Brain microvascular endothelial cell (primary cell): ENCODE results near the gene COG5.

Source experiments
- DNase-seq: peaks from one replicate; pipeline ENCODE4 v3.0.0-alpha.2; 2020
- H3K27ac ChIP-seq: fragments of 250-450 bp; sonication (Bioruptor Pico); 2 replicates; pipeline ENCODE4 v1.5.1; 2020; ENCODE audit warnings: mild to moderate bottlenecking, moderate library complexity
- H3K27me3 ChIP-seq: fragments of 250-450 bp; sonication (Bioruptor Pico); replicated peaks from 2 replicates; pipeline ENCODE4 v1.5.1; 2020; ENCODE audit warnings: mild to moderate bottlenecking
- H3K36me3 ChIP-seq: fragments of 250-450 bp; sonication (Bioruptor Pico); replicated peaks from 2 replicates; pipeline ENCODE4 v1.5.1; 2020; ENCODE audit warnings: mild to moderate bottlenecking
- H3K4me3 ChIP-seq: 2 replicates; pipeline ENCODE4 v1.5.1; 2011; ENCODE audit warnings: low read depth, mild to moderate bottlenecking, control low read depth, low read length, moderate library complexity
- in situ Hi-C: cut with HindIII; loops from 2 replicates; pipeline ENCODE4 v1.10.0; 2017; ENCODE audit warnings: low sequenced_read_pairs, low pct_ligation_motif_present
- TF ChIP-seq, protein P1 (sequence below): IDR thresholded peaks from 2 replicates; pipeline ENCODE4 v1.5.1; 2011; ENCODE audit warnings: low read depth, mild to moderate bottlenecking, moderate library complexity, low read length, control low read depth, inconsistent platforms; ENCODE audit errors: missing control alignments

COG5 gene

GRCh38 chr7:107427462-107427861 lies 136.3 kb downstream of the COG5 start:
- no peak for DNase-seq
- no peak overlapping the region for H3K27ac ChIP-seq

DNA sequence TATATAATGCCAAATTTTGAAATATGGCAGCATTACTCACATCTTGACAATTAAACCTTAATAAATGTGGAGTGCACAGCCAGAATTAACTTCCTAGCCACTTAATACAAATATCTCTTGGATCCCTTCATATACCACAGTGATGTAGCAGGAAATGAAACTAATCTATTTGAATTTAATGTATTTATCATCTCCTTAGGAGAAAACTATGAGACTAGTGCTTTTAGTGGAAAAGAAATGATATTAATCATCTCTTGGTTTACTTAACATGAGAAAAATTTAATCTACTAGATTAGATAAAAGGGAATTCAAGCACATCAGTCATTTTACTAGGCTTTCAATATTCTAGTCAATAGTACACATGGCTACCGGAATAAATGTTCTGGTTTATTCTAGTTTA lies 149.5 kb downstream of the COG5 start:
- TF ChIP-seq, protein P1, sequence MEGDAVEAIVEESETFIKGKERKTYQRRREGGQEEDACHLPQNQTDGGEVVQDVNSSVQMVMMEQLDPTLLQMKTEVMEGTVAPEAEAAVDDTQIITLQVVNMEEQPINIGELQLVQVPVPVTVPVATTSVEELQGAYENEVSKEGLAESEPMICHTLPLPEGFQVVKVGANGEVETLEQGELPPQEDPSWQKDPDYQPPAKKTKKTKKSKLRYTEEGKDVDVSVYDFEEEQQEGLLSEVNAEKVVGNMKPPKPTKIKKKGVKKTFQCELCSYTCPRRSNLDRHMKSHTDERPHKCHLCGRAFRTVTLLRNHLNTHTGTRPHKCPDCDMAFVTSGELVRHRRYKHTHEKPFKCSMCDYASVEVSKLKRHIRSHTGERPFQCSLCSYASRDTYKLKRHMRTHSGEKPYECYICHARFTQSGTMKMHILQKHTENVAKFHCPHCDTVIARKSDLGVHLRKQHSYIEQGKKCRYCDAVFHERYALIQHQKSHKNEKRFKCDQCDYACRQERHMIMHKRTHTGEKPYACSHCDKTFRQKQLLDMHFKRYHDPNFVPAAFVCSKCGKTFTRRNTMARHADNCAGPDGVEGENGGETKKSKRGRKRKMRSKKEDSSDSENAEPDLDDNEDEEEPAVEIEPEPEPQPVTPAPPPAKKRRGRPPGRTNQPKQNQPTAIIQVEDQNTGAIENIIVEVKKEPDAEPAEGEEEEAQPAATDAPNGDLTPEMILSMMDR = no peak
- Histone ChIP-seq H3K4me3 (no peak overlapping the region), H3K27me3 (no peaks in the 10 kb centered on the region), H3K27ac (no peak overlapping the region), H3K36me3 (no peaks in the 10 kb centered on the region)
- in situ Hi-C loops = no loop called here
- DNase-seq = no peak

More at GRCh38 chr7:107427462-107427861, 136.3 kb downstream of the COG5 start:
- TF ChIP-seq, protein P1 = no peak
- no peak overlapping the region for H3K4me3 ChIP-seq
- in situ Hi-C loops = no loop called here
- H3K27me3 ChIP-seq = no peaks in the 10 kb centered on the region
- no peaks in the 10 kb centered on the region for H3K36me3 ChIP-seq

DNA sequence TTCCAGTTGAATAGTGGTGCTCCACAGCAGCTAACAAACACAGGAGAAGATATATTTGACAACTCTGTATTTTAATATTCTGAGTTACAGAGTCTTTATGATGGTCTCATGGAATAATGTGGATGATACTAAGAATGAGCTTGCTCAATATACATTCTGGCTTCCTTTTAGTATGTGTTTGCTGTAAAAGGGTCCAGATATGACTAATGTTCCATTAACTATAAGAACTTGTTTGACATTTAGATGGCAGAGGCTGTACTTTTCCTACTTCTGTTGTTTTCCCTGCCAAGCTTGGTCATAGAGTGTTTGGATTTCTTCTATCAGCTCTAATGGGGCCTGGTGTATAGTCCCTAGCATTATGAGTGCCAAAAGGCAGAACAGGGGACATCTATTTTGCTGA lies 155.4 kb downstream of the COG5 start:
- TF ChIP-seq, protein P1 = no peak
- no peak for DNase-seq
- in situ Hi-C loops = no loop called here
- Histone ChIP-seq H3K36me3 (no peaks in the 10 kb centered on the region), H3K27ac (no peak overlapping the region), H3K4me3 (no peak overlapping the region), H3K27me3 (no peaks in the 10 kb centered on the region)

GRCh38 chr7:107405559-107405958 lies 158.2 kb downstream of the COG5 start:
- TF ChIP-seq, protein P1 = no peak
- Histone ChIP-seq H3K27me3 (no peaks in the 10 kb centered on the region), H3K4me3 (no peak overlapping the region), H3K27ac (no peak overlapping the region), H3K36me3 (no peaks in the 10 kb centered on the region)
- no peak for DNase-seq
- in situ Hi-C loops = no loop called here

DNA sequence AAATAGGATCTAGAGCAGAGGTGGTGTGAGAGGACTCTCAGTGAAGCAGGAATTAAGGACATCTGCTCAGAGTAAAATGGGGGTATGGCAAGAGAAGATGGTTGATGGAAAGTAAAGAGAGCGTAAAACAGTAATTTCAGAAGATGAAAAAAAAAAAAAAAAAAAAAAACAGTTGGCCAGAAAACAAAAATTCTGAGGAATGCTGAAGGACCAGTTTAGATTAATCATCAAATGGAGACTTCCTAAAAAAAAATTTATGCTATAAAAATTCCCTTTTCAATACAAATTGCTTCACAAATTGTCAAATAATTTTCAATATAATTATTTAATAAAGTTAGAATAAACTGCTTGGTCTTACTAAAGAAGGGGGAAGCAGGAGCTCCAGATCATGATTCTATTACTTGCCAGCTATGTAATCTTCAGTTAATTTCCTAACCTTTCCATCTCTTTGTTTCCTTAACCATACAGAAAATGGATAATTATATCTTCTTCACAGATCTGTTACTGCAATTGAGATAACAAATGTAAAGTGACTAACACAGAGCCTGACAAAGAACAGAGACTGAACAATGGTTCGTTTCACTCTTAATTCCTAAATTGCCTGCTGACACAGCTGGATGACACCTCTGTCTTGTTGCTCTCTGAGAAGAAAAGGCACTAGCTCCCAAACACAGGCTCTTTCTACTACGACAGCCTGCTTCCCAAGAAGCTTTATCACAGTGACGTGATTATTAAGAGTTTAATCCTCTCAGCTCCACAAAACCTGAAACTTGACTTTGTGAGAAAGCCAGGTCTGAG lies 158.8 kb downstream of the COG5 start:
- Histone ChIP-seq H3K36me3 (no peaks in the 10 kb centered on the region), H3K4me3 (no peak overlapping the region), H3K27ac (no peak overlapping the region), H3K27me3 (no peaks in the 10 kb centered on the region)
- TF ChIP-seq, protein P1 = no peak
- DNase-seq = no peak
- in situ Hi-C loops = no loop called here

DNA sequence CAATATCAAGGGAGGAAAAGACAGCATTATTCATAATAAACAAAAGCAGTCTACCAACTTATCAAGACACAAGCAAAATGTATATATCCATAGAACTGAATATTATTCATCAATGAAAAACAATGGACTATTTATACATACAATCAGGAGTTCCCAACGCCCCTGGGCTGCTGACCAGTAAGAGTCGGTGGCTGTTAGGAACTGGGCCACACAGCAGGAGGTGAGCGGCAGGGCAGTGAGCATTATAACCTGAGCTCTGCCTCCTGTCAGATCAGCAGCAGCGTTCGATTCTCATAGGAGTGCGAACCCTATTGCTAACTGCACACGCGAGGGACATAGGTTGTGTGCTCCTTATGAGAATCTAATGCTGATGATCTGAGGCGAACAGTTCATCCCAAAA lies 165.6 kb downstream of the COG5 start:
- no peak overlapping the region for H3K4me3 ChIP-seq
- DNase-seq = no peak
- no peaks in the 10 kb centered on the region for H3K27me3 ChIP-seq
- H3K27ac ChIP-seq = no peak overlapping the region
- TF ChIP-seq, protein P1 = no peak
- no peaks in the 10 kb centered on the region for H3K36me3 ChIP-seq
- in situ Hi-C loops = no loop called here
